ENCODE measurements around the gene TMEM63C. TPM values are rescaled to one million over a fixed set of nuclear protein-coding genes. Genes with fewer than 3 reads are reported as not detected.
"Not testable (repeated sequence)": the region's sequence is repeated elsewhere in the genome, so short reads cannot be mapped to it uniquely, and the experiment has no call there.

TMEM63C gene
- total RNA-seq, 1 donor from 2014 or later = 4.6 TPM

- H3K9me3 Mint-ChIP-seq = no peaks in the 10 kb centered on the region
- no peak overlapping the region for H3K4me3 Mint-ChIP-seq
- H3K4me1 Mint-ChIP-seq (ENCODE audit: unreplicated experiment) = no peaks in the 10 kb centered on the region
- H3K27ac Mint-ChIP-seq = no peak overlapping the region
- no peak for DNase-seq (ENCODE audit: extremely low spot score, unreplicated experiment)
- no peak for TF ChIP-seq CTCF (conservative IDR thresholded peaks at IDR 0.05)
- H3K36me3 Mint-ChIP-seq = peaks cover 3% of the 10 kb centered on the region
- peaks cover 30% of the 10 kb centered on the region for H3K27me3 Mint-ChIP-seq
Measured at GRCh38 chr14:77275601-77276017, 94.0 kb downstream of the TMEM63C start.

DNA sequence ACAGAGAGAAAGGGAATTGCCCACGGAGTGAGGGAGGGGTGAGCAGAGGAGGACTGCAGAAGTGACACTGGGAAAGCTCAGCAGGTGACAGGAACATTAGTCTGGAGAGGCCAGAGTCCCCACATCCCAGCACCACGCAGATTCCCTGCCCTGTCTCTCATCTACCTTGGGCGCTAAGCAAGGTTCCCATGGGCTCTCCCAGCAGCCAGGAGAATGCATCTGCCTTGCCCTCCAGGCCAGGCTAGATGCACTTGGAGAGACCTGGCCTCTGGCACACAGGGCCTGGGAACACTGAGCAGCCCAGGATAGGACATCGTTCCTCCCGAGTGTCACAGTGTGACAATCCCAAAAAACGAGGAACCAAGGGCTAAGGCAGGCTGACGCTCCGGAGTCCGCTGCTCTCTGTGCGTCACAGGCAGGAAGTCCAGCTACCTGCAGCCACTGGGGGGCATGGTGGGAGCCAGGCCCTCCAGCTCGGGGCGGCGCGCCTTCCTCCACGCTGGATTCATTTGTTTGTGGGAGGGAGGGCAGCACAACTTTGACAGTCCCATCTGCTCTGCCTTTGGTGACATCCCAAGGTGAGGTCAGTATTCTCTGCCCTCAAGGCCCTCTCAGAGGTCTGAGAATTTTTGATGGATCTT lies 94.8 kb downstream of the TMEM63C start:
- no peak for TF ChIP-seq CTCF (conservative IDR thresholded peaks at IDR 0.05)
- Mint-ChIP-seq H3K4me3 (no peak overlapping the region), H3K27ac (no peak overlapping the region), H3K9me3 (no peaks in the 10 kb centered on the region), H3K36me3 (peaks cover 3% of the 10 kb centered on the region), H3K27me3 (peaks cover 27% of the 10 kb centered on the region), H3K4me1 (ENCODE audit: unreplicated experiment) (no peaks in the 10 kb centered on the region)
- no peak for DNase-seq (ENCODE audit: extremely low spot score, unreplicated experiment)

DNA sequence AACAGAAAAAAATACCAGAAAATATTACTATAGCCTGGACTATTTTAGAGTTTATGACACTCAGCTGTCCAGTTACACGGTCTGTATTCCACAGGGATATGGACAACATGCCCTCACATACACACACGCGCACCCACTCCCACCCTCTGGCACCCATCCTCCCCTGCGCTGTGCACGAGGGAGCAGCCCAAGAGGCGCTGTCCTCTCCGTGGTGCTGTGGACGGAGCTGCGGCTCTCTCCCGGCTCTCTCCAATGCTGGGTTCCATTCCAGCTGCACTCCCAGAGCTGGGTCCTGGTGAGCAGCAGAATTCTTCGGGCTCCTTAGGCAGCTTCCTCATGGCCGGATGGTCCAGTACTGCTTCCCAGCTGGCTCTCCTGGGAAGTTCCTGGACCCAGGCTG lies 95.4 kb downstream of the TMEM63C start:
- no peak overlapping the region for H3K4me3 Mint-ChIP-seq
- no peak for TF ChIP-seq CTCF (conservative IDR thresholded peaks at IDR 0.05)
- no peak overlapping the region for H3K27ac Mint-ChIP-seq
- H3K27me3 Mint-ChIP-seq = peaks cover 21% of the 10 kb centered on the region
- no peak for DNase-seq (ENCODE audit: extremely low spot score, unreplicated experiment)
- H3K9me3 Mint-ChIP-seq = no peaks in the 10 kb centered on the region
- H3K36me3 Mint-ChIP-seq = peaks cover 3% of the 10 kb centered on the region
- H3K4me1 Mint-ChIP-seq (ENCODE audit: unreplicated experiment) = peaks cover under 1% of the 10 kb centered on the region

DNA sequence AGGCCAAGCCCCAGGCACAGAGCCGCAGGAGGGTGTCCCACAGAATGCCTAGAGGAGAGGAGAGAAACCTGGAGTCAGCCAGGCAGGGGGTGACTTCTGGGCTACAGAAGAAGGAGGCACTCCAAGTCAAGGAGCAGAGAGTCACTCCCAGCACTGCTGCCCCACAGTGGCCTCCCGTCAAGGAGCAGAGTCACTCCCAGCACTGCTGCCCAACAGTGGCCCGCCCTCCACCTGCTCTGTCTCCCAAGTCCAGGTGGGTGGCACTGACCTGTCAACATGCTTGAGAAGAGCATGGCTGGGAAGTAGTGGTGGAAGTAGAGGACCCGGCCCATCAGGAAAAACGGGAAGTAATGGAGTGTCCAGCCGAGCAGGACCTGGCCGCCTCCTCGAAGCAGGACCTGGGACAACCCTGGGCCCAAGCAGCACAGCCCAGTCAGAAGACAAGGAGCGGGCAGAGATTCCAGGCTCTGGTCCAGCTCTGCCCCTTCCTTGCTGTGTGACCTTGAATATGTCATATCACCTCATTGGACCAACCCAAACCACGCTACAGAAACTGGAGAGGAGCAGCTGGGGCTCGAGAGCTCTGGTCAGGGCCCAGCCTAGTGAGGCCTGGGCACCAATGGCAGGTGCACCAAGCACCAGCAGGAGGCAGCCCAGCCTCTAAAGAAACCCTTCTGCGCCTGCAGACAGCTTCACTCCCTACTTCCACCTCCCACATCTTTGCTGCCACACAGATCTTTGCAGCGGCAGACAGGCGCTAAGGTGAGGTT lies 97.0 kb downstream of the TMEM63C start:
- Mint-ChIP-seq H3K4me1 (ENCODE audit: unreplicated experiment) (peaks cover 6% of the 10 kb centered on the region), H3K27me3 (peaks cover 5% of the 10 kb centered on the region), H3K27ac (no peak overlapping the region), H3K36me3 (peaks cover 3% of the 10 kb centered on the region), H3K9me3 (no peaks in the 10 kb centered on the region), H3K4me3 (no peak overlapping the region)
- no peak for TF ChIP-seq CTCF (conservative IDR thresholded peaks at IDR 0.05)
- no peak for DNase-seq (ENCODE audit: extremely low spot score, unreplicated experiment)

GRCh38 chr14:77279719-77280118 lies 98.1 kb downstream of the TMEM63C start:
- no peak overlapping the region for H3K27ac Mint-ChIP-seq
- TF ChIP-seq CTCF (conservative IDR thresholded peaks at IDR 0.05) = no peak
- peaks cover 6% of the 10 kb centered on the region for H3K4me1 Mint-ChIP-seq (ENCODE audit: unreplicated experiment)
- no peak overlapping the region for H3K4me3 Mint-ChIP-seq
- no peaks in the 10 kb centered on the region for H3K27me3 Mint-ChIP-seq
- H3K36me3 Mint-ChIP-seq = peaks cover 8% of the 10 kb centered on the region
- DNase-seq (ENCODE audit: extremely low spot score, unreplicated experiment) = no peak
- H3K9me3 Mint-ChIP-seq = no peaks in the 10 kb centered on the region

DNA sequence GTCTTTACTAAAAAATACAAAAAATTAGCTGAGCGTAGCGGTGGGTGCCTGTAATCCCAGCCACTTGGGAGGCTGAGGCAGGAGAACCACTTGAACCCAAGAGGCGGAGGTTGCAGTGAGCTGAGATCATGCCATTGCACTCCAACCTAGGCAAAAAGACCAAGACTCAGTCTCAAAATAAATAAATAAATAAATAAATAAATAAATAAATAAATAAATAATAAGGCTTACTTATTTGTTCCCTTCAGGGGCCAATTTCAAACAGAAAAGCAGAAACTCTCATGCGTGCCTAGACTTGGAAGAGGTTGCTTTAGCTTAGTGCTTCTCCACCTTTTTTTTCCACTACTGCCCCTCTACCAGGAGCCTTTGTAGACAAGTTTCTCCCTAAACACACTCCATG lies 99.3 kb downstream of the TMEM63C start:
- DNase-seq (ENCODE audit: extremely low spot score, unreplicated experiment); H3K4me3 Mint-ChIP-seq; H3K27ac Mint-ChIP-seq; H3K4me1 Mint-ChIP-seq (ENCODE audit: unreplicated experiment); H3K27me3 Mint-ChIP-seq; H3K9me3 Mint-ChIP-seq: not testable (repeated sequence)
- H3K36me3 Mint-ChIP-seq = peaks cover 11% of the 10 kb centered on the region

Measured in type B pancreatic cell (in vitro differentiated cells).